Stromal cell of bone marrow (primary cell): ENCODE results near the gene MYO16.
A peak's percentile ranks its signal among the peaks of the same experiment; 100 is the strongest.

ENCODE experiments used
- DNase-seq: peaks from one replicate; pipeline ENCODE4 v3.0.0-alpha.2; 2012; ENCODE audit warnings: low read depth

MYO16 gene

DNA sequence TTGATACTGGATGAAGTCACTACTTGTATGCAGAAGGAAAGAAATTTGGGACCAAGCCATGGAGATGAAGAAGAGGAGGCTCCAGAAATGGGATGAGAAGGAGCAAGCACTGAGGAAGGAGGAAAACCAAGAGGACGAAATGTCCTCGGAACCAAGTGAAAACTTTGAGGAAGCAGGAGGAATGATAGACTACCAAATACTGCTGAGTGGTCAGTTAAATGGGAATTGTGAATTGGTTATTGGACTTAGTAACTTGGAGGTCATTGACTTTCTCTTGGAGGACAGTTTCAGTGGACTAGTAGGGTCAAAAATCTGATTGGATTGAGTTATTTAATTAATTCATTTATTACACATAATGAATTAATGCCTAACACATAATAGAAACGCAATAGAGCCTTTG is 167.9 kb downstream of the MYO16 start:
- DNase-seq: no peak

DNA sequence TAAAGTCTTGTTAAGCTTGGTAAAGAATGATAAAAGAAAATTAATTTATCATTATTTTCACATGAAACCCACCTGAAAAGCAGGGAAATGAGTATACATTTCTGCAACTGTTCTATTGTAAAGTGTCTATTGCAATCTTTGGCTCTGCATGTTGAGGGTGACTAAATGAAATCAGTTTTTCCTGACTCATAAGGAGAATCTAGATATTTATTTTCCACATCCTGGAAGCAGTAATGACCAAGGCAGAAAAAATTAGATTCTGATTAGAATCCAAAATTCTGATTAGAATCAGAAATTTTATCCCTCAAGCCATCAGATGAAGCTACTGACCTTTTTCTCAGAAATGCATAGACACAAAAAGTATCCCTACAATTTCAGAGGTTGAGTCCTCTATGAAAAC is 178.4 kb downstream of the MYO16 start:
- peak; percentile 1 for DNase-seq

DNA sequence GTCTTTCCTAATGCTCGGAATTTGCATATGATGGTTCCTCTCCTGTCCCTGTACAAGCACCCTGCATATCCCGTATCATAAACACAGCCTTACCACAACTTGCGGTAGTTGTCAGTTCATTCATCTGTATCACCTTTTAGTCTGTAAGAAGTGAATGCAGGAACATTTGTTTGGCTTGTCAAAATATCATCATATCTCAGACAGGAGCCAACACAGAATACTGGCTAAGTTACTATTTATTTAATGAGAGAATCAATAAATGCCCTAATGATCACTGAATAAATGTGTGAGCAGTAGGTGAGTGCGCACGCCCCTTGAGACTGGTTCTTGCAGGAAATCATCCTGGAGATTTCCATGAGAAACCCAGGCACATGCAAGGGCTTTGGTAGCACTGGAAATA is 182.8 kb downstream of the MYO16 start:
- no peak for DNase-seq

DNA sequence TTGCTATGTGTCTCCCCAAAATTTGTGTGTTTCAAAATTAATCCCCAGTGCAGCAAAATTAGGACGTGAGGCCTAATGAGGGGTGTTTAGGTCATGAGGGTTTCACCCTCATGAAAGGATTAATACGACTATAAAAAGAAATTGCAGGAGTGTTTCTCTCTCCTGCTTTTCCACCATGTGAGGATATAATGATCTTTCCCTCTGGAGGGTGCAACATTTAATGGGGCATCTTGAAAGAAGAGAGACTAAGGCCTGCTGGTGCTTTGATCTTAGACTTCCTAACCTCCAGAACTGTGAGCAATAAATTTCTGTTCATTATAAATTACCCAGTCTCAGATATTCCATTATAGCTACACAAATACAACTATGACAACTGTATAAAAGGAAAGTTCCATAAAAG is 183.2 kb downstream of the MYO16 start:
- DNase-seq: no peak

DNA sequence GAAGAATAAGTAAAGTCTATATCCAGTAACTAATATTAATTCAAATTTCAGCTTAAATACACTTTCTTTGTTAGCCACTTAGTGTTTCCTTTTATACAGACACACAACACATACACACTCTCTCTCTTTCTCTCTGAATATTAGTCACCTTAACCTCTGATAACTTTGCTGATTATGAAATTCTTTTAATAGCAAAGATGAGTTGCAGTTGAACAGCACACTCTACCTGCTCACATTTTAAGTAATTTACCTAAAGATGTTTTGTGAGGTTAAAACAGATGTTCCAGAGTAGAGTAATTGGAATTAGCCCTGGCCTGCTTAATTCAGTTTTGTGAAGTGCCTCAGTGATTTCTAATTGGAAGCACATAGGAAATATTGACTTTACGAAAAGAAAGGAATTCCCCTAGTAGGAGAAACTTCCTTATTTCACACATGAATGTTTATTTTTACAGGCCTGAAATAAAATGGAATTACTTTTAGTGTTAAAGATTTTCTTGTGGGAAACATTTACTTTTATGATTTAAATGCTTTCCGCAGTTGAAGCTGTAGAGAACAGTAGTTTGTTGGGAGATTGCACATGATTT is 184.3 kb downstream of the MYO16 start:
- DNase-seq: no peak

DNA sequence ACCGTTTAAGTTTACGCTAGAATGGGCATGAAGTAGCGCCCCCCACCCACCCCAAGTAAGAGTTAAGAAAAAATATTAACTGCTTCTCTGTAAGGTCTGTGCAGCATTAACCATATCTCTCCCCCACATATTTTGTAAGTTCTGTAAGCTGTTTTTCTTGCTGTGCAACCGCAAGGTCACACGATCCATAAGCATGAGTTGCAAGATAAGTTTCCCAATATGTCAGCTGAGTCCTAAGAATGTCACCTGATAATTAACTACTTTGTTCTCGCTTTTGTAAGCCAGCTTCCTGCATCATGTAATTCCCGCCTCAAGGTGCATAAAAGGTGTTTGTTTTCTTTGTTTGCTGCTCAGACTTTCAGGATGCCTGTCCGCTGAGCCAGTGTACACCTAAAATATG is 187.0 kb downstream of the MYO16 start:
- DNase-seq: no peak

DNA sequence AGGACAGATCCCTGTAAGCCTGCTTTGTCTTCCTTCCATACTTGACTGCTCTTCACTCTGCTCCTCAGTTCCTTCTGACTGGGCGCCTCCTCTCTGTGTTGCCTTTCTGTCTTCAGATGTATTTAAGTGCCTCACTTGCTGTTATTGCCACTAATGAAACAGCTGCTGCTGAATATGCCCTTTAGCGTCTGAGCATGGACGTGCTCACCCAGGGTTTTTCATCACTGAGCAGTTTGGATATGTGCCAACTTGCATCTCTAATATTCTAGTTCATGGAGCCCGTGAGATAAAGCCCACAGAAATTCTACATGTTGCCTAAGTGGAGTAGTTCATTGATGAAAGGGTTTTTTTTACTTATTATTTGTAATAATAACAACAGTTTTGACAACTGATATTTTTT is 198.2 kb downstream of the MYO16 start:
- DNase-seq: no peak

DNA sequence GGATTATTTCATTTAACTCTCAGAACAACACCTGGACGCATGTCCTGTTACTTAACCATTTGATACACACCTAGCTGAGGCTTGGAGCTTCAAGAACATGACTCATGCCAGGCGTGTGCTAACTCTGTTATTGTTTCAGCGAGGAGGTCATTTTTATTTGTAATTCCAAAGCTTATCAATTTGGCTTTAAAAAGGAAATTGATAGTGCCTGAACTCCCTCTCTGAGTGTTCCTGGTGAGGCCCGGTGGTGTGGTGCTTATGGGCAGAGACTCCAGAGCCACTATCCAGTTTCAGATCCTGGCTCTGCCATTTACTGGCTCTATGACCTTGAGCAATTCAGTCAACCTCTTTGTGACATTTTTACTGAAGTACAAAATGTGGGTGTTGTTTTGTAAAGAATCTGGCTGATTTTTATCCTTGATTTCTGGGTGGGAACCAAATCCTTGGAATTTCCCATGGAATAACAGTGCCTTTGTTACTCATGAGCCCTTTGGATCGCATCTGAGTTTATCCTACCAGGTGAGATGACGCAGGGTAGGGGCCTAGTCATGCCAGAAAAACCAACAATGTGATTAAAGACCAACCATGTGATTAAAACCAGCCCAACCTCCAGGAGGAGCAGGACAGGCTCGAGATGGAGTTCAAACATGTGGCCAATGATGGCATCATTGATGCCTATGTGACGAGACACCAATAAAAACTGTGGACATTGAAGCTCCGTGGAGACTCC is 198.8 kb downstream of the MYO16 start:
- DNase-seq: no peak

DNA sequence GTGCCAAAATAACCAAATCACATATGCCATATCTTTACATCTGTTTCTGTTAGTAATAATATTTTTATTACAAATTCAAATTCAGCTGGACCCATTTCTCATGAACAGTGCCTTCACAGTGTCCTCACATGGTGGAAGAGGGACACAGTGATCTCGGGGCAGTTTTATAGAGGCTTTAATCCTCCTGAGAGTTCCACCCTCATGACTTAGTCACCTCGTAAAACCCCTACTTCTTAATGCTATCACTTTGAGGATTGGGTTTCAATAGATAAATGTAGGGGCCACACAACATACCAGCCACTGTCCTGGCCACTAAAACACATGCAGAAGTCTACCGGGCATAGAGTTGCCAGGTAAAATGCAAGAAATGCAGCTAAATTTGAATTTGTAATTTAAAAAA is 201.5 kb downstream of the MYO16 start:
- DNase-seq: no peak

DNA sequence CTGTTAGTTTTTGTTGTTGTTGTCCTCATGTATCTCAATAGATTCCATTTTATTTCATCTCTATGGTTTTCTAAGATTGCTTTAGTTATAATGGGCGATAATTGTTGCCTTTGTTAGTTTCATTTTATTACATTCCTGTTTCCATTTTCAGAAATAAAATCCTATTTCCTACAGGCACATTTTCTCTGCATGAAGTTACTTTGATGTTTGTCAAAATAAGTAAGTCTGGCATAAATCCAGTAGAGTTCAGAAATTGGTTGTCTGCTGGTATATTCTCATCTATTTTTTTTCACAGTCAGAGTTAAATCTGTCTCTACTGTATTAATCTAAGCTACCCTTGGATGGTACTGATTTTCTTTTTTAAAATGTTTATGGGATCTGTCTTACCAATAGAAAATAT is 204.1 kb downstream of the MYO16 start:
- no peak for DNase-seq

DNA sequence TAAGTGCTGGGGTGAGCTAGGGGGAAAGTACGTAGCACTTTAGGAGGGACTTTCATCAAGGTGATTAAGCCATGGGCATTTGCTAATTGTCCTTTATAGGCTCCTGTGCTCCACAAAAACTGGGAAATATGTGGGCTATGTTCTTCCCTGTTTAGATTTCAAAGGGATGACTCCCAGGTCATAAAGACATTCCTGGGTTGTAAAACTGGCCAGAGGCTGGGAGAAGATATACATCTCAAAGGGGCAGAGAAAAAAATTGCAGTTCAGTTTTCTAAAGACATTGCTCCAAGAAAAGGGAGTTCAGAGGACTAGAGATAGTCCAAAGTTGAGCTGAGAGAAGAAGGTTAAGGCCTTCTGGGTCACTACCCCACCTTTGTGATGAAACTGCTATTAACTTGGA is 204.8 kb downstream of the MYO16 start:
- no peak for DNase-seq

DNA sequence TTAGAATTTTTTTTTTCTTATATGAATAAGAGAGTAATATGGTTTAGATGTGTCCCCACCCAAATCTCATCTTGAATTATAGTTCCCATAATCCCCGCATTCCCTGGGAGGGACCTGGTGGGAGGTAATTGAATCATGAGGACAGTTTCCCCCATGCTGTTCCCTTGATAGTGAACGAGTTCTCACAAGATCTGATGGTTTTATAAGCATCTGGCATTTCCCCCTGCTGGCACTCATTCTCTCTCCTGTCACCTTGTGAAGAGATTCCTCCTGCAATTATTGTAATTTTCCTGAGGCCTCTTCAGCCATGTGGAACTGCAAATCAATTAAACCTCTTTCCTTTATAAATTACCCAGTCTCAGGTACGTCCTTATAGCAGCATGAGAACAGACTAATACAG is 205.7 kb downstream of the MYO16 start:
- no peak for DNase-seq

DNA sequence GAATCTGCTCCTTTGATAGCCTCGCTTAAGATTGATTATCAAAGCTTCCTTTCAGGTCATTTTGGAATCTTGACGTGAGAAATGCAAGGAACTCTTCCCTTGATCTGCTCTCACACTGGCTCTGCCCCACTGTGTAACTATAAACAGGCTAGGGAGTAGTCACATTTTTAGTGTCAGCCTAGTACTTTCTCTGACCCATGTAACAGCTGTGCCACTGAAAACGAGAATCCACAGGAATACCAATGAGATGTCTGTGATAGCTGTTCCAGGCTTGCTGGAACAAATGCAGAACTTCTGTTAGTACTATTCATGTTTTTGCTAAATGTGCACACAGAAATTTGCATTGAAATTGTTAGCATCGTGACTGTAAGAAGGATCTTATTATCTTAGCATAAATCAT is 221.3 kb downstream of the MYO16 start:
- DNase-seq: no peak

DNA sequence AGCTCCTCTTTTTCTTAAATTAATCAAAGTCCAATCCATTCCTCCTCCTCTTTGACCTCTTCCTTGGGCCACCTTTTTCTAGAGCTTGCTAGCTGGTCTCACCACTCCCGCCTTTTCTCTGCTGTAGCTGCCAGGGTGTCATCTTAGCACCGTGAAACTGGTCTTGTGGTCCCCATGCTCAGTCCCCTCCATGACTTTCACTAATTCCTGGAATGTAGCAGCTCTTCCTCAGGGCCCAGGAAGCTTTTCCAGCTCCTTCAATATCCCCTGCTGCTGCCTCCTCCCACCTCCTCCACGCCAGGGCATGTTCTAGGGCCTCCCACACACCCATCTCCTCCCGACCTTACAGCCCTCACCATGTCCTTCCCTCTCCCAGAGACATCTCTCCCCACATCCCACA is 222.2 kb downstream of the MYO16 start:
- DNase-seq: no peak

DNA sequence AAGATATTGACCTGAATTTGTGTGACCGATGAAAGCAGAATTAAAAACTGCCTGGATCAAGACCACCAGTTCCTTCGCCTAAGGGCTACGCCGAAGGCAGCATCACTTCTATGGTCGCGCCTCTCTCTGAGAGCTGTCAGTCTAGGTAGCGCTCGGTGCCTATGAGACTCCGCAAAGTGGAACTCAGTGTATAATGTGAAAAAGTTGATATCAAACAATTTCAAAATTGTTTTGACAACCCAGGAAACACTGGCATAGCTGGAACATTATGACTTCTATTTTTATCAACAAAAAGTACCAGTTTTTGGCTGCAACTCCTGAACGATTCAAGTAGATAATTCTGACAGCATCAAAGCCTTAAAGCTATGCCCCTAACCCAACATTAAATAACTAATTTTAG is 223.6 kb downstream of the MYO16 start:
- DNase-seq: no peak

DNA sequence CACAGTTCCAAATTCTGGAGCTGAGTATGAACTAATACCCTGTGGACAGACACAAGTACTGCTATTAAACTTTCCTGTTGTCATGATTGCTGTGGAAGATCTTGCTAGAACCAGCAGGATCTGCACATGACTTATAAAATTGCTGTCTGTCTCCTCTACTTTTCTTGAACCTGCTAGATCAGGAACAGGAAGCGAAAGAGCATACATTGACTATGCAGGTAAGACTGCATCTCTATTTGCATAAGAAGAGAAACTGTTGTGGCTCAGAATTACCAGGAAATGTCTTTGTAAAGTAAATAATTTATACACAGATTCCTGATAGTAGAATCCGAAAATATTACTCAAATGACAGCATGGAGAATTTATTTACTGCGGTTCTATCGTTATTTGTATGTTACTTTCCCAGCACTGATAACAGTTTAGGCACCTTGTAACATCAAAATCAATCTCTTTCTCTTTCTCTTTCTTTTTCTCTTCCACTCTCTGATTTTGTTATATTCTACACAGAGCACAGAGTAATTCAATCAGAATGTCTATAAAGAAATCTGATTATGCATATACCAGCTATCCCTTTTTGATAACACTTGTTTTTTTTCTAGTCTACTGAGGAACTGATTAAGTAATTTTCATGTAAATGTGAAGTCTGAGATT is 226.5 kb downstream of the MYO16 start:
- DNase-seq: no peak

DNA sequence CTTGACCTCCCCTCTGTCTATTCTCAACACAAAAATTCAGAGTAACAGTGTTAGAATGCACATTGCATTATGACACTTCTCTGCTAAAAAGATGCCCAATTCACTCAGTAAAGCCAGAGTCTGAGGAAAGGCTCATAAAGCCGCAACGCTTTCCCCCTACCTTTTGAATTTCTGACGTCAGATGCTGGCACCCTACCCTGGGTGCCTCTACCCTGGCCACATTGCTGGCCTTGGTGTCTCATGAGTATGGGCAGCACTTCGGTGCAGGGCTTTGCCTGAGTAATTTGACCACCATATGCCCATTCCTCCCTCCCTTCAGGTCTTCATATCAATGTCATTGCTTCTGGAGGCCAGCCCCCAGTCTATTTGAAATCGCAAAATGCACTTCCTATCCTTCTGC is 229.3 kb downstream of the MYO16 start:
- DNase-seq: no peak

DNA sequence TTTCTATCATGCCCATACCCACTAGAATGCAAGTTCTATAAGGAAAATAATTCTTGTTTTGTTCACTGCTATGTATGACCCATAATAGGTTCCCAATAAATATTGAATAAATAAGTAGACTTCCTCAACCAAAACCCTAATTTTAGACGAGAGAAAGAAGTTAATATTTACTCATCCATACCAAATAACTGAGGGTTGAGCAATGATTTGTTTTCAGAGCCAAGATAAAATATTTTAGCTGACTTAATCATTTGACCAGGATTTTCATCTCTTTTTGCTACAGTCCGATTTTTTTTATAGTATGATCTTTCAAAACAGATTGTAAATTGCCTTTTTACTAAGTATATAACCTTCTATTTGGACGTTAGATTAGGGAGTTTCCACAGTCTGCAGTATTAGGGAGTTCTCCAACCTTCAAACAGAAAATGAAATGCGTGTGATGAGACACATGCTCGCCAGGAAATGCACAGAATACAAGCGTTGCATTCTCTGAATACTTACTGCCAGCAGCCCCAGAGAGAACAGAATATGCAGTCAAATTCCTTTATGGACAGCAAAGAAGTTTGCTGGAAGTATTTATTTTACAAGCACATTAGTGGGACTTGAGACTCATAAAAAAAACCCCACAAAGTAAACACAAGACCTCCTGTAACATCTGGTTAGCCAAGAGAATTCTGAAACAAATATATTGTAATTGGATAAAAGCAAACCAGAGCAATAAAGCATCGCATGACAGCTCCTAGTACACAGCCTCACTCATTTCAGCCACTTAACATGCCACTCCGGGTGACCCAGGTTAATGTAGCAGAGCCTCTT is 230.0 kb downstream of the MYO16 start:
- peak; percentile 2 for DNase-seq

DNA sequence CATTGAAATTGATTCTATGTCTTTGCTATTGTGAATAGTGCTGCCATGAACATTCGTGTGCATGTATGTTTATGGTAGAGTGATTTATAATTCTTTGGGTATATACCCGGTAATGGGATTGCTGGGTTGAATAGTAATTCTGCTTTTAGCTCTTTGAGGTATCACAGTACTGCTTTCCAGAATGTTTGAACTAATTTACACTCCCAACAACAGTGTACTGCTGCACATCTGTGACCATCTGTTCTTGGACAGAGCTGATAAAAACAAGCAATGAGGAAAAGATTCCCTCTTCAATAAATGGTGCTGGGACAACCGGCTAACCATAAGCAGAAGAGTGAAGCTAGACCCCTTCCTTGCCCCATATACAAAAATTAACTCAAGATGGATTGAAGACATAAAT is 231.0 kb downstream of the MYO16 start:
- DNase-seq: no peak

DNA sequence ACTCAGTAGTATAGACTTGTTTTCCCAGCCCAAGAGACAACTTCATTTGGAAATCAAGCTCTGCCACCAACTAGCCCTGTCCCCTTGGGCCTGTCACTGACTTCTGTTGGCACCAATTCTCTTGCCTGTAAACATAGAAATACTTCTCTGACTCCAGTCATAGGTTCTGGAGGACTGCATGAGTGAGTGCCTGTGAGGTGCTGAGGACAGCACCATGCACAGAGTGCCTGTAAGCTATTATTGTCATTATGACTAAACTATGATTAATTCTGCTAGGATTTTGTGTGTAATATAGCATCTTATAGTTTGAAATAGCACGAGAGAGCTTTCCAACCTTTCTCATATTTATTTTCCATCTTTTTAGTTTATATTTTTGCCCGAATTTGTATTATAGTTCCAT is 247.9 kb downstream of the MYO16 start:
- DNase-seq: peak; percentile 8

DNA sequence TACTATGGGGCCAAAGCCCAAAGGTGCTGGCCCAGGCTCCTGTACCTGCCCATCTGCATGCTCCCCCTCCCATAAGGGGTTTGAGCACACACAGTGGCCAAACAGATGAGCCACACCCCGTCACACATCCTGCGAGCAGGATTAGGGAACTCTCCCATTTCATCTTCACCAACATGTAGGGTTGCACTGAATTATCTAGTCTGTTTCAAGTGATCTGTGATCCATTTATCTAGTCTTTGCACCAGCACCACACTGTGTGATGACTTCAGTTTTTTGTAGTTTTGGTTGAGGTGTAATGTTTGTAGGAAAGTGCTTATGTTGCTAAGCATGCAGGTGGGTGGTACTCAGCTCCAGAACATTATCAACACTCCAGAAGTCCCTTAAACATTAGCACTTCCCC is 249.3 kb downstream of the MYO16 start:
- DNase-seq: no peak

DNA sequence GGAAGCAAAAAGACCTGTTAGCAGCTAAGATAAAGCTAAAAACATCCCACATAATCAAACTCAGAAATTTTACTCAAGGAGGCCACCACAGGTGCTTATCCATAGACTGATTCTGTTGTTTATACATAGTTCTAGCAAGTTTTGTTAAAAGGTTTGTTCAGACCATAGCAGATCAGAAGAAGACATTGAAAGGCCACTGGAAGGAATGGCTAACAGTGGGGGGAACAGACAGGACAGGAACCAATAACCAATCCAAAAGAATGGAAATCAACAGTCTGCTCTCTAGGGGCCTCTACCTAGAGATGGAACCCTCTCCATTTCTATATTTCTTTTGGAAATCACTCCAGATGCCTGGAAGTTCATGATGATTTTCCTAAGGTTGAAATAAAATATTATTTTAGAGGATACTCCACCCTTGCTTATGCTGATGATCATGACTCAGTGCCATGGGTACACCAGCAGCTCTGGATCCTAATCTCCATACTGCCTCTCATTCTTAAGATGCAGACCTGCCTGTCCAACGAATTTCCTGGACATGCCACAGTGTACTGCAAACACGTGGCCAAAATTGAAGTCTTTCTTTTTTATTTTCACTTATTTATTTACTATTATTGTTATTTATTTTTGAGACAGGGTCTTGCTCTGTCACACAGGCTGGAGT is 260.0 kb downstream of the MYO16 start:
- DNase-seq: no peak
